Gastroesophageal sphincter (tissue), 4 donors: Measurements from ENCODE around the gene PXMP2. TPM values are rescaled to one million over a fixed set of nuclear protein-coding genes. Genes with fewer than 3 reads are reported as not detected.

Experiments
- ATAC-seq: fragments of 150-250 bp; one replicate; pipeline ENCODE4 v1.9.1; 2016; ENCODE audit warnings: mild to moderate bottlenecking, moderate library complexity
- H3K27ac ChIP-seq, 4 donors: fragments of 200-600 bp; sonication (generic) in 3 of 4; 1 replicate in 3 of 4; 2 replicates in 1 of 4; pipeline ENCODE4 v1.5.1; 2016 to 2019
- H3K27me3 ChIP-seq: fragments of 200-600 bp; sonication (generic); one replicate; pipeline ENCODE4 v1.5.1; 2019
- H3K36me3 ChIP-seq, 2 donors: fragments of 200-600 bp; sonication (generic); one replicate each; pipeline ENCODE4 v1.5.1; 2019; ENCODE audit warnings: control low read depth in 1 of 2
- H3K4me1 ChIP-seq, 3 donors: fragments of 200-600 bp; sonication (generic); 1 replicate in 2 of 3; 2 replicates in 1 of 3; pipeline ENCODE4 v1.5.1; 2016 to 2019; ENCODE audit warnings: control low read depth in 2 of 3
- H3K4me3 ChIP-seq, 2 donors: fragments of 200-600 bp; sonication (generic); one replicate each; pipeline ENCODE4 v1.5.1; 2019; ENCODE audit warnings: mild to moderate bottlenecking in 1 of 2, moderate library complexity in 1 of 2
- H3K9me3 ChIP-seq, 3 donors: fragments of 200-600 bp; sonication (generic); one replicate each; pipeline ENCODE4 v1.5.1; 2017 to 2019; ENCODE audit warnings: control low read depth in 2 of 3
- EP300 ChIP-seq: sonication (generic); formaldehyde crosslinking; IDR thresholded peaks from one replicate; pipeline ENCODE4 v1.6.1; 2017; ENCODE audit warnings: antibody characterized with exemption, mild to moderate bottlenecking
- POLR2A ChIP-seq, 2 donors: fragments of 450-650 bp; IDR thresholded peaks; one replicate each; pipeline ENCODE4 v1.6.1; 2017; ENCODE audit warnings: antibody characterized with exemption in 2 of 2, mild to moderate bottlenecking in 2 of 2, moderate library complexity in 1 of 2
- POLR2AphosphoS5 ChIP-seq: sonication (generic); formaldehyde crosslinking; IDR thresholded peaks from one replicate; pipeline ENCODE4 v1.6.1; 2017; ENCODE audit warnings: antibody characterized with exemption
- WGBS, 2 donors: methylation state at CpG; one replicate each; pipeline ENCODE4 v1.1.5; 2018; ENCODE audit warnings: low coverage in 1 of 2; 5-methylcytosine and 5-hydroxymethylcytosine counted together
- total RNA-seq, 4 donors: library from RNA; depleted of rRNA; stranded (reverse); fragments of >200 nt; gene quantifications; one replicate each; pipeline ENCODE4 v1.1.0, GENCODE V29; 2016
- TF ChIP-seq, protein P1 (sequence below), 4 experiments: fragments of 200-600 bp in 2 of 4; fragments of 450-650 bp in 2 of 4; sonication (generic) in 1 of 4; IDR thresholded peaks; one replicate each; pipeline ENCODE4 v1.5.1; 2017 to 2019; ENCODE audit warnings: antibody characterized with exemption in 4 of 4, mild to moderate bottlenecking in 2 of 4, moderate library complexity in 2 of 4

Gene PXMP2
- total RNA-seq, 4 donors from 2014 or later = 31.9 to 68.8 (median 55.4) TPM

GRCh38 chr12:132665149-132665491, 22.3 kb upstream of the PXMP2 start:
- no peak for ATAC-seq
- Histone ChIP-seq H3K4me1 (no peaks in the 10 kb centered on the region), H3K9me3 (no peaks in the 10 kb centered on the region), H3K4me3 (no peak overlapping the region), H3K27ac (no peak overlapping the region), H3K36me3 (peaks cover 0 to 100% of the 10 kb centered on the region in 2 donors), H3K27me3 (no peaks in the 10 kb centered on the region)
- no peak for TF ChIP-seq POLR2A (IDR thresholded peaks at IDR 0.05)
- TF ChIP-seq EP300 = no peak
- WGBS, 2 donors = 92 to 94% methylated on average over 12 of the region's 13 CpGs

- no peaks in the 10 kb centered on the region for H3K9me3 ChIP-seq
- H3K27ac ChIP-seq = no peak overlapping the region
- 91 to 97% methylated on average over 4 to 6 of the region's 6 CpGs for WGBS, 2 donors
- TF ChIP-seq EP300 (no peak), POLR2A (IDR thresholded peaks at IDR 0.05) (no peak), POLR2AphosphoS5 (no peak)
- TF ChIP-seq, protein P1, sequence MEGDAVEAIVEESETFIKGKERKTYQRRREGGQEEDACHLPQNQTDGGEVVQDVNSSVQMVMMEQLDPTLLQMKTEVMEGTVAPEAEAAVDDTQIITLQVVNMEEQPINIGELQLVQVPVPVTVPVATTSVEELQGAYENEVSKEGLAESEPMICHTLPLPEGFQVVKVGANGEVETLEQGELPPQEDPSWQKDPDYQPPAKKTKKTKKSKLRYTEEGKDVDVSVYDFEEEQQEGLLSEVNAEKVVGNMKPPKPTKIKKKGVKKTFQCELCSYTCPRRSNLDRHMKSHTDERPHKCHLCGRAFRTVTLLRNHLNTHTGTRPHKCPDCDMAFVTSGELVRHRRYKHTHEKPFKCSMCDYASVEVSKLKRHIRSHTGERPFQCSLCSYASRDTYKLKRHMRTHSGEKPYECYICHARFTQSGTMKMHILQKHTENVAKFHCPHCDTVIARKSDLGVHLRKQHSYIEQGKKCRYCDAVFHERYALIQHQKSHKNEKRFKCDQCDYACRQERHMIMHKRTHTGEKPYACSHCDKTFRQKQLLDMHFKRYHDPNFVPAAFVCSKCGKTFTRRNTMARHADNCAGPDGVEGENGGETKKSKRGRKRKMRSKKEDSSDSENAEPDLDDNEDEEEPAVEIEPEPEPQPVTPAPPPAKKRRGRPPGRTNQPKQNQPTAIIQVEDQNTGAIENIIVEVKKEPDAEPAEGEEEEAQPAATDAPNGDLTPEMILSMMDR (IDR thresholded peaks at IDR 0.05) = no peak
- no peak overlapping the region for H3K4me3 ChIP-seq
- peaks cover 0 to 100% of the 10 kb centered on the region in 2 donors for H3K36me3 ChIP-seq
- H3K27me3 ChIP-seq = no peaks in the 10 kb centered on the region
- ATAC-seq = no peak
- H3K4me1 ChIP-seq = no peaks in the 10 kb centered on the region
Observed at GRCh38 chr12:132665794-132666193, 21.6 kb upstream of the PXMP2 start.

GRCh38 chr12:132668191-132669088, 18.9 kb upstream of the PXMP2 start:
- WGBS, 2 donors = 89 to 100% methylated on average over 1 to 7 of the region's 30 CpGs
- Histone ChIP-seq H3K36me3 (peaks cover 0 to 100% of the 10 kb centered on the region in 2 donors), H3K4me3 (no peak overlapping the region), H3K4me1 (no peaks in the 10 kb centered on the region), H3K27ac (no peak overlapping the region), H3K27me3 (no peaks in the 10 kb centered on the region), H3K9me3 (no peaks in the 10 kb centered on the region)
- no peak for TF ChIP-seq POLR2A (IDR thresholded peaks at IDR 0.05)
- TF ChIP-seq POLR2AphosphoS5 = no peak
- no peak for TF ChIP-seq EP300
- TF ChIP-seq, protein P1 (IDR thresholded peaks at IDR 0.05) = no peak
- no peak for ATAC-seq

GRCh38 chr12:132669166-132669879, 18.1 kb upstream of the PXMP2 start:
- ATAC-seq = no peak
- H3K27ac ChIP-seq = no peak overlapping the region
- 88 to 89% methylated on average over 9 to 17 of the region's 17 CpGs for whole genome bisulfite sequencing, 2 donors
- peaks cover 0 to 100% of the 10 kb centered on the region in 2 donors for H3K36me3 ChIP-seq
- TF ChIP-seq, protein P1 (IDR thresholded peaks at IDR 0.05) = no peak
- no peak for TF ChIP-seq POLR2A (IDR thresholded peaks at IDR 0.05)
- TF ChIP-seq EP300 = no peak
- no peak for TF ChIP-seq POLR2AphosphoS5
- H3K27me3 ChIP-seq = no peaks in the 10 kb centered on the region
- no peak overlapping the region for H3K4me3 ChIP-seq
- H3K4me1 ChIP-seq = no peaks in the 10 kb centered on the region
- no peaks in the 10 kb centered on the region for H3K9me3 ChIP-seq

DNA sequence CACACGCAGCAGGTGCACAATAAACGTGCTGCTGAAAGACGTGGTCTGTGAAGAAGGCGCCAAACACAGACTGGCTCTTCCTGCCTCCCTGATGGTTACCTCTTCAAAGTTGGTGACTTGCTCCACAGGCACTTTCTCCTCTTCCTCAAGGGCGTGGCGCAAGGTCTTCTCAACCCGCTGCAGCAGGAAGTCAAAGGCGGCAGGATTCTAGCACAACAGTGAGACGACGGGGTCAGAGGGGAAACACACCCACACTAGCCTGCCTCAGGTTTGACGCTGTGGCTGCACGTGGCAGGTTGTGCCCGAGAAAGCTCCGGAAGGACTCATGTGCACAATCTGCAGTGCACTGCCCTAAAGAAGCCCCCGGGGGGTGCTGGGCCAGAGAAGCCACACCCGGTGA, 15.3 kb upstream of the PXMP2 start:
- TF ChIP-seq POLR2AphosphoS5 (no peak), EP300 (no peak)
- H3K36me3 ChIP-seq = peaks cover 0 to 100% of the 10 kb centered on the region in 2 donors
- no peak overlapping the region for H3K27ac ChIP-seq
- H3K4me3 ChIP-seq = no peak overlapping the region
- H3K27me3 ChIP-seq = no peaks in the 10 kb centered on the region
- no peak for ATAC-seq
- H3K9me3 ChIP-seq = no peaks in the 10 kb centered on the region
- H3K4me1 ChIP-seq = no peaks in the 10 kb centered on the region
- 70% methylated on average over 7 of the region's 16 CpGs; no CpG with 5 or more reads in 1 of the 2 donors for whole genome bisulfite sequencing, 2 donors
